GM23338 (cell line): ENCODE data around the gene CLIC5. TPM values are rescaled to one million over a fixed set of nuclear protein-coding genes. Genes with fewer than 3 reads are reported as not detected.

Source experiments
- ATAC-seq: fragments of 200-7000 bp; cut with Tn5 transposase; 3 replicates; pipeline ENCODE4 v1.9.1; 2020
- DNase-seq: peaks from one replicate; pipeline ENCODE4 v3.0.0-alpha.2; 2015; ENCODE audit warnings: low spot score
- H2AFZ ChIP-seq: fragments of 200-600 bp; sonication (generic); 2 replicates; pipeline ENCODE4 v1.8.0; 2016; ENCODE audit warnings: antibody characterized with exemption, mild to moderate bottlenecking, moderate library complexity
- H3F3A ChIP-seq: fragments of 200-600 bp; sonication (generic); replicated peaks from 2 replicates; pipeline ENCODE4 v1.8.0; 2017; ENCODE audit warnings: antibody characterized with exemption, mixed run types, low read depth
- H3K27ac ChIP-seq: fragments of 200-600 bp; sonication (generic); 2 replicates; pipeline ENCODE4 v1.6.1; 2016; ENCODE audit warnings: low read depth
- H3K27me3 ChIP-seq: fragments of 200-600 bp; sonication (generic); 2 replicates; pipeline ENCODE4 v1.8.0; 2016; ENCODE audit warnings: mild to moderate bottlenecking, mixed run types, moderate library complexity; ENCODE audit not compliant: insufficient read depth
- H3K36me3 ChIP-seq: fragments of 200-600 bp; sonication (generic); 2 replicates; pipeline ENCODE4 v1.8.0; 2016; ENCODE audit warnings: mild to moderate bottlenecking; ENCODE audit not compliant: insufficient read depth
- H3K4me1 ChIP-seq: fragments of 200-600 bp; sonication (generic); 2 replicates; pipeline ENCODE4 v1.8.0; 2016; ENCODE audit warnings: mild to moderate bottlenecking, moderate library complexity; ENCODE audit not compliant: insufficient read depth
- H3K4me2 ChIP-seq: fragments of 200-600 bp; sonication (generic); 2 replicates; pipeline ENCODE4 v1.7.1; 2017; ENCODE audit warnings: mixed run types
- H3K4me3 ChIP-seq: fragments of 200-600 bp; sonication (generic); 2 replicates; pipeline ENCODE4 v1.6.1; 2016; ENCODE audit warnings: mixed run types
- H3K79me2 ChIP-seq: fragments of 200-600 bp; sonication (generic); replicated peaks from 2 replicates; pipeline ENCODE4 v1.8.0; 2017; ENCODE audit warnings: mild to moderate bottlenecking; ENCODE audit not compliant: insufficient read depth
- H3K9me2 ChIP-seq: fragments of 200-600 bp; sonication (generic); 2 replicates; pipeline ENCODE4 v1.8.0; 2017; ENCODE audit not compliant: insufficient read depth
- H4K20me1 ChIP-seq: fragments of 200-600 bp; sonication (generic); replicated peaks from 2 replicates; pipeline ENCODE4 v1.8.0; 2017; ENCODE audit warnings: mild to moderate bottlenecking; ENCODE audit not compliant: insufficient read depth
- H3K27ac Mint-ChIP-seq: 2 replicates; pipeline ENCODE4 v1.8.0; 2020; ENCODE audit warnings: inconsistent platforms, mild to moderate bottlenecking, moderate library complexity, mixed read lengths
- H3K27me3 Mint-ChIP-seq: 3 replicates; pipeline ENCODE4 v1.8.0; 2022; ENCODE audit warnings: low read depth, mild to moderate bottlenecking, moderate library complexity, mixed read lengths, inconsistent platforms; ENCODE audit not compliant: insufficient read depth, poor library complexity
- H3K36me3 Mint-ChIP-seq: 3 replicates; pipeline ENCODE4 v1.8.0; 2021; ENCODE audit warnings: low read depth, mild to moderate bottlenecking, inconsistent platforms, moderate library complexity, mixed read lengths
- H3K4me1 Mint-ChIP-seq: 3 replicates; pipeline ENCODE4 v1.8.0; 2020; ENCODE audit warnings: mild to moderate bottlenecking, inconsistent platforms, mixed read lengths
- H3K4me3 Mint-ChIP-seq: 3 replicates; pipeline ENCODE4 v1.8.0; 2021; ENCODE audit warnings: moderate library complexity, mild to moderate bottlenecking, inconsistent platforms, mixed read lengths
- H3K9me3 Mint-ChIP-seq: 3 replicates; pipeline ENCODE4 v1.8.0; 2020; ENCODE audit warnings: moderate library complexity, mild to moderate bottlenecking, inconsistent platforms, mixed read lengths
- EZH2 ChIP-seq: fragments of 200-600 bp; sonication (generic); IDR thresholded peaks from one replicate; pipeline ENCODE4 v1.8.0; 2017; ENCODE audit warnings: antibody characterized with exemption, mild to moderate bottlenecking, low read depth; ENCODE audit not compliant: unreplicated experiment
- POLR2AphosphoS5 ChIP-seq: IDR thresholded peaks from 2 replicates; pipeline ENCODE4 v1.6.1; 2016; ENCODE audit warnings: antibody characterized with exemption, low read depth
- ZNF114 ChIP-seq: fragments of 250-450 bp; sonication (Bioruptor Pico); IDR thresholded peaks from 2 replicates; pipeline ENCODE4 v1.5.0; 2020; ENCODE audit warnings: mild to moderate bottlenecking, moderate library complexity
- ZNF331 ChIP-seq: fragments of 250-450 bp; sonication (Bioruptor Pico); IDR thresholded peaks from 2 replicates; pipeline ENCODE4 v1.5.0; 2020; ENCODE audit warnings: low read depth, mild to moderate bottlenecking, moderate library complexity
- polyA plus RNA-seq: library from polyadenylated mRNA; unstranded; fragments of >200 nt; fragmentation: Nextera tagmentation; extraction: Ambion mirVana; gene quantifications from 2 replicates; pipeline ENCODE4 v1.2.1, GENCODE V29; 2016
- total RNA-seq: library from RNA; depleted of rRNA; stranded (reverse); fragments of >200 nt; shearing (Covaris generic); gene quantifications from 2 replicates; pipeline ENCODE4 v1.2.3, GENCODE V29; 2014
- TF ChIP-seq, protein P1 (sequence below): IDR thresholded peaks from one replicate; pipeline ENCODE4 v1.6.1; 2018; ENCODE audit warnings: antibody characterized with exemption; ENCODE audit not compliant: unreplicated experiment
- TF ChIP-seq, protein P2 (sequence below), 2 experiments: fragments of 200-600 bp in 1 of 2; sonication (generic) in 1 of 2; conservative IDR thresholded peaks; 2 replicates each; pipeline versions ENCODE4 v1.5.1 to v1.6.1; 2016 to 2017; ENCODE audit warnings: antibody characterized with exemption in 2 of 2, low read depth in 2 of 2, mild to moderate bottlenecking in 2 of 2, moderate library complexity in 1 of 2

Gene CLIC5
- total and polyA plus RNA-seq, 2 experiments from 2014 or later, result 0.08 TPM; not detected in 1

DNA sequence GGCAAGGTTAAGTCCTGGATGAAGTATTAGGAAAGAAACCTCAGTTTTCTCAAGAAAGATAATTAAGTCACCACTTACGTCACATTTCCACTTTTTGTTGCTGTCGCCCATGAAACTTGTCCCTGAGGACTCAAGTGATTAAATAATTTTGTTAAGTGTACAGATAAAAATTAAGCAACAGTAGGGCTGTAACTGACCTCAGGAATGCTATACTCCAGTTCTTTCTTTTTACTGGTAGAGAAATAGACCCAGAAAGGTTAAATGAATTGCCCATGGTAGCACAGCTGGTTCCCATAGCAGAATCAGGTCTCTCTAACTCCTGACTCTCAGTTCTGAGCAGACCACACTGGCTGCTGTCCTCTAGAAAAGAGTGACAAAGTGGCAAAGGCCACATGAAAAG is 54.5 kb downstream of the CLIC5 start (continued):
- TF ChIP-seq, protein P1, sequence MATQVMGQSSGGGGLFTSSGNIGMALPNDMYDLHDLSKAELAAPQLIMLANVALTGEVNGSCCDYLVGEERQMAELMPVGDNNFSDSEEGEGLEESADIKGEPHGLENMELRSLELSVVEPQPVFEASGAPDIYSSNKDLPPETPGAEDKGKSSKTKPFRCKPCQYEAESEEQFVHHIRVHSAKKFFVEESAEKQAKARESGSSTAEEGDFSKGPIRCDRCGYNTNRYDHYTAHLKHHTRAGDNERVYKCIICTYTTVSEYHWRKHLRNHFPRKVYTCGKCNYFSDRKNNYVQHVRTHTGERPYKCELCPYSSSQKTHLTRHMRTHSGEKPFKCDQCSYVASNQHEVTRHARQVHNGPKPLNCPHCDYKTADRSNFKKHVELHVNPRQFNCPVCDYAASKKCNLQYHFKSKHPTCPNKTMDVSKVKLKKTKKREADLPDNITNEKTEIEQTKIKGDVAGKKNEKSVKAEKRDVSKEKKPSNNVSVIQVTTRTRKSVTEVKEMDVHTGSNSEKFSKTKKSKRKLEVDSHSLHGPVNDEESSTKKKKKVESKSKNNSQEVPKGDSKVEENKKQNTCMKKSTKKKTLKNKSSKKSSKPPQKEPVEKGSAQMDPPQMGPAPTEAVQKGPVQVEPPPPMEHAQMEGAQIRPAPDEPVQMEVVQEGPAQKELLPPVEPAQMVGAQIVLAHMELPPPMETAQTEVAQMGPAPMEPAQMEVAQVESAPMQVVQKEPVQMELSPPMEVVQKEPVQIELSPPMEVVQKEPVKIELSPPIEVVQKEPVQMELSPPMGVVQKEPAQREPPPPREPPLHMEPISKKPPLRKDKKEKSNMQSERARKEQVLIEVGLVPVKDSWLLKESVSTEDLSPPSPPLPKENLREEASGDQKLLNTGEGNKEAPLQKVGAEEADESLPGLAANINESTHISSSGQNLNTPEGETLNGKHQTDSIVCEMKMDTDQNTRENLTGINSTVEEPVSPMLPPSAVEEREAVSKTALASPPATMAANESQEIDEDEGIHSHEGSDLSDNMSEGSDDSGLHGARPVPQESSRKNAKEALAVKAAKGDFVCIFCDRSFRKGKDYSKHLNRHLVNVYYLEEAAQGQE, result no peak
- TF ChIP-seq ZNF114 (CRISPR knock-in tag) (no peak), POLR2AphosphoS5 (no peak), ZNF331 (CRISPR knock-in tag) (no peak)
- TF ChIP-seq, protein P2, sequence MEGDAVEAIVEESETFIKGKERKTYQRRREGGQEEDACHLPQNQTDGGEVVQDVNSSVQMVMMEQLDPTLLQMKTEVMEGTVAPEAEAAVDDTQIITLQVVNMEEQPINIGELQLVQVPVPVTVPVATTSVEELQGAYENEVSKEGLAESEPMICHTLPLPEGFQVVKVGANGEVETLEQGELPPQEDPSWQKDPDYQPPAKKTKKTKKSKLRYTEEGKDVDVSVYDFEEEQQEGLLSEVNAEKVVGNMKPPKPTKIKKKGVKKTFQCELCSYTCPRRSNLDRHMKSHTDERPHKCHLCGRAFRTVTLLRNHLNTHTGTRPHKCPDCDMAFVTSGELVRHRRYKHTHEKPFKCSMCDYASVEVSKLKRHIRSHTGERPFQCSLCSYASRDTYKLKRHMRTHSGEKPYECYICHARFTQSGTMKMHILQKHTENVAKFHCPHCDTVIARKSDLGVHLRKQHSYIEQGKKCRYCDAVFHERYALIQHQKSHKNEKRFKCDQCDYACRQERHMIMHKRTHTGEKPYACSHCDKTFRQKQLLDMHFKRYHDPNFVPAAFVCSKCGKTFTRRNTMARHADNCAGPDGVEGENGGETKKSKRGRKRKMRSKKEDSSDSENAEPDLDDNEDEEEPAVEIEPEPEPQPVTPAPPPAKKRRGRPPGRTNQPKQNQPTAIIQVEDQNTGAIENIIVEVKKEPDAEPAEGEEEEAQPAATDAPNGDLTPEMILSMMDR (conservative IDR thresholded peaks at IDR 0.05; ENCODE audit: low read depth in 2 of 2), result no peak

DNA sequence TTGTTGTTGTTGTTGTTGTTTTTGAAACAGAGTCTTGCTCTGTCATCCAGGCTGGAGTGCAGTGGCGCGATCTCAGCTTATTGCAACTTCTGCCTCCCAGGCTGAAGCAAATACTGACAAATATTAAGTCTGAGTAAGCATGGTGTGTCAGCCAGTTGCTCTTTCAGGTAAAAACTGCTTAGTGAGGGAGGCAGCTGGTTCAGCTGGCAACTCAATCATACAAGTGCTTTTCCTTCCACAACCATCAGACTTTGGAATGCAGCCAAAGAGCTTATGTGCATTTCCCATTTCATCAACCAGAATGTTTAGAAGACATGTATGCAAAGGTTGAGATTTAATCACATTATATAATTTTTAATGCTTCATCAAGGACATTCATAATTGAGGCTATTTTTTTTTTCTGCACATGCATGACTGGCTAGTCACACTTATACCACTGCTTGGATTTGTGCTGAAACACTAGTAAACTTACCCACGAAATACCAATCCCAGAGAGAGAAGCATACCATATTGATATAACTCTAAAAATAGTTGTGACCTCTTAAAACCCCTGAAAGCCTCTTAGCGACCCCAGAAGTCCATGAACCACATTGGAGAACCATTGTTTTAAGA is 56.0 kb downstream of the CLIC5 start:
- DNase-seq (no peak), ATAC-seq (no peak)
- Mint-ChIP-seq H3K36me3 (no peaks in the 10 kb centered on the region), H3K9me3 (no peaks in the 10 kb centered on the region), H3K27ac (no peak overlapping the region), H3K4me1 (peaks cover 13% of the 10 kb centered on the region; the same call in 2 of the 3 replicates), H3K4me3 (no peak overlapping the region), H3K27me3 (no peaks in the 10 kb centered on the region)
- no peak overlapping the region for H3K4me2 ChIP-seq
- H3K36me3 ChIP-seq, result no peaks in the 10 kb centered on the region
- no peaks in the 10 kb centered on the region for H3K79me2 ChIP-seq
- H2AFZ ChIP-seq, result no peak overlapping the region
- H3K9me2 ChIP-seq, result peaks cover 12% of the 10 kb centered on the region; the same call in 1 of the 2 replicates
- TF ChIP-seq EZH2, result no peak
- TF ChIP-seq, protein P1, result no peak
- TF ChIP-seq, protein P2 (conservative IDR thresholded peaks at IDR 0.05; ENCODE audit: low read depth in 2 of 2), result no peak
- TF ChIP-seq POLR2AphosphoS5, result no peak
- no peaks in the 10 kb centered on the region for H3K27me3 ChIP-seq
- no peaks in the 10 kb centered on the region for H3F3A ChIP-seq
- no peak overlapping the region for H3K4me3 ChIP-seq
- peaks cover 16% of the 10 kb centered on the region for H3K4me1 ChIP-seq
- no peak overlapping the region for H3K27ac ChIP-seq
- H4K20me1 ChIP-seq, result no peaks in the 10 kb centered on the region
